Muscle layer of duodenum (tissue), 2 donors: ENCODE data around the gene PAPSS1.

Experiments
- H3K27ac ChIP-seq: one replicate; pipeline ENCODE4 v1.7.0; 2013; ENCODE audit warnings: mild to moderate bottlenecking, low read length
- H3K27me3 ChIP-seq: one replicate; pipeline ENCODE4 v1.7.0; 2013; ENCODE audit warnings: low read depth, mild to moderate bottlenecking, control low read depth, low read length
- H3K36me3 ChIP-seq, 2 donors: one replicate each; pipeline ENCODE4 v1.7.0; 2013; ENCODE audit warnings: low read length in 2 of 2, control low read depth in 1 of 2, mild to moderate bottlenecking in 1 of 2; ENCODE audit not compliant: insufficient read depth in 2 of 2, control insufficient read depth in 1 of 2
- H3K4me1 ChIP-seq, 2 donors: one replicate each; pipeline ENCODE4 v1.7.0; 2013; ENCODE audit warnings: low read length in 2 of 2, mild to moderate bottlenecking in 2 of 2, control low read depth in 1 of 2, moderate library complexity in 1 of 2; ENCODE audit not compliant: insufficient read depth in 2 of 2, control insufficient read depth in 1 of 2
- H3K4me3 ChIP-seq, 2 donors: one replicate each; pipeline ENCODE4 v1.7.0; 2013; ENCODE audit warnings: low read length in 2 of 2, low read depth in 1 of 2, mild to moderate bottlenecking in 1 of 2
- H3K9me3 ChIP-seq, 2 donors: one replicate each; pipeline ENCODE4 v1.7.0; 2013; ENCODE audit warnings: low read length in 2 of 2, control low read depth in 1 of 2, mild to moderate bottlenecking in 1 of 2; ENCODE audit not compliant: control insufficient read depth in 1 of 2
- donor health status: healthy.

Gene PAPSS1

GRCh38 chr4:107579099-107579498 is 140.9 kb downstream of the PAPSS1 start:
- H3K9me3 ChIP-seq = peaks cover 0 to 12% of the 10 kb centered on the region in 2 donors
- H3K27ac ChIP-seq = no peak overlapping the region

GRCh38 chr4:107578321-107578720 is 141.7 kb downstream of the PAPSS1 start:
- Histone ChIP-seq H3K27ac (no peak overlapping the region), H3K9me3 (peaks cover 0 to 9% of the 10 kb centered on the region in 2 donors), H3K4me3 (no peak overlapping the region), H3K36me3 (no peaks in the 10 kb centered on the region), H3K27me3 (no peaks in the 10 kb centered on the region), H3K4me1 (no peaks in the 10 kb centered on the region)

More at GRCh38 chr4:107579099-107579498, 140.9 kb downstream of the PAPSS1 start:
- H3K4me1 ChIP-seq = no peaks in the 10 kb centered on the region
- no peaks in the 10 kb centered on the region for H3K27me3 ChIP-seq
- H3K4me3 ChIP-seq = no peak overlapping the region
- H3K36me3 ChIP-seq = no peaks in the 10 kb centered on the region

- no peaks in the 10 kb centered on the region for H3K27me3 ChIP-seq
- H3K36me3 ChIP-seq = no peaks in the 10 kb centered on the region
- peaks cover 0 to 9% of the 10 kb centered on the region in 2 donors for H3K9me3 ChIP-seq
- no peak overlapping the region for H3K27ac ChIP-seq
- H3K4me3 ChIP-seq = no peak overlapping the region
- H3K4me1 ChIP-seq = no peaks in the 10 kb centered on the region
Observed at GRCh38 chr4:107577743-107578142, 142.3 kb downstream of the PAPSS1 start.

- Histone ChIP-seq H3K9me3 (no peaks in the 10 kb centered on the region), H3K36me3 (no peaks in the 10 kb centered on the region), H3K27me3 (no peaks in the 10 kb centered on the region), H3K4me3 (no peak overlapping the region), H3K4me1 (no peaks in the 10 kb centered on the region), H3K27ac (no peak overlapping the region)
Observed at GRCh38 chr4:107575243-107575642, 144.8 kb downstream of the PAPSS1 start.

GRCh38 chr4:107572281-107572680 is 147.8 kb downstream of the PAPSS1 start:
- no peak overlapping the region for H3K27ac ChIP-seq
- H3K4me1 ChIP-seq = no peaks in the 10 kb centered on the region
- H3K27me3 ChIP-seq = no peaks in the 10 kb centered on the region
- H3K36me3 ChIP-seq = no peaks in the 10 kb centered on the region
- no peak overlapping the region for H3K4me3 ChIP-seq
- H3K9me3 ChIP-seq = no peaks in the 10 kb centered on the region

- H3K9me3 ChIP-seq = no peaks in the 10 kb centered on the region
- H3K4me1 ChIP-seq = no peaks in the 10 kb centered on the region
- no peak overlapping the region for H3K4me3 ChIP-seq
- no peaks in the 10 kb centered on the region for H3K36me3 ChIP-seq
- H3K27me3 ChIP-seq = no peaks in the 10 kb centered on the region
- no peak overlapping the region for H3K27ac ChIP-seq
Observed at GRCh38 chr4:107570952-107571351, 149.1 kb downstream of the PAPSS1 start.

- H3K27me3 ChIP-seq = no peaks in the 10 kb centered on the region
- no peak overlapping the region for H3K4me3 ChIP-seq
- no peak overlapping the region for H3K27ac ChIP-seq
Observed at GRCh38 chr4:107564326-107564725, 155.7 kb downstream of the PAPSS1 start.

More at GRCh38 chr4:107564326-107564725, 155.7 kb downstream of the PAPSS1 start:
- Histone ChIP-seq H3K4me1 (no peaks in the 10 kb centered on the region), H3K36me3 (no peaks in the 10 kb centered on the region), H3K9me3 (peaks cover 0 to 5% of the 10 kb centered on the region in 2 donors)
